H1 (cell line): ENCODE data around the gene GNG7. TPM values are rescaled to one million over a fixed set of nuclear protein-coding genes. Genes with fewer than 3 reads are reported as not detected.

Experiments
- CTCF ChIA-PET: fragments of 300-600 bp; sonication (Branson Sonifier 250); formaldehyde crosslinking; loops from one replicate; lab custom pipeline; 2021; ENCODE audit not compliant: partially characterized antibody; lab: Charles Lee
- POLR2A ChIA-PET: fragments of 300-600 bp; sonication (Branson Sonifier 250); formaldehyde crosslinking; loops from one replicate; lab custom pipeline; 2021; ENCODE audit warnings: inconsistent platforms; ENCODE audit not compliant: partially characterized antibody; lab: Charles Lee
- DNase-seq, 2 experiments: peaks; one replicate each; pipeline versions ENCODE4 v3.0.0 to v3.0.0-alpha.2; 2010 to 2022; ENCODE audit warnings: low spot score in 2 of 2, low read depth in 1 of 2, mixed read lengths in 1 of 2
- FAIRE-seq: peaks from 2 replicates; lab custom pipeline; 2011; peaks lifted over from hg19 to GRCh38; lab: Jason Lieb, UNC
- H2AFZ ChIP-seq: 2 replicates; pipeline ENCODE4 v1.8.1; 2012; ENCODE audit warnings: low read length, inconsistent platforms
- H2AK5ac ChIP-seq: 2 replicates; pipeline ENCODE4 v1.6.1; 2013; ENCODE audit warnings: low read depth, low read length
- H2BK120ac ChIP-seq: replicated peaks from 2 replicates; pipeline ENCODE3; 2013; ENCODE audit warnings: low read depth, low read length, inconsistent platforms
- H2BK12ac ChIP-seq: 2 replicates; pipeline ENCODE4 v1.6.1; 2013; ENCODE audit warnings: low read depth, low read length
- H2BK15ac ChIP-seq: 2 replicates; pipeline ENCODE4 v1.6.1; 2013; ENCODE audit warnings: low read length
- H2BK20ac ChIP-seq: 2 replicates; pipeline ENCODE4 v1.6.1; 2013; ENCODE audit warnings: low read length
- H2BK5ac ChIP-seq: 2 replicates; pipeline ENCODE4 v1.6.1; 2013; ENCODE audit warnings: low read depth, low read length
- H3K14ac ChIP-seq: 2 replicates; pipeline ENCODE4 v1.6.1; 2013; ENCODE audit warnings: inconsistent platforms; ENCODE audit not compliant: insufficient read length
- H3K18ac ChIP-seq: 2 replicates; pipeline ENCODE4 v1.6.1; 2013; ENCODE audit warnings: low read length; ENCODE audit errors: extremely low read depth
- H3K23ac ChIP-seq: 2 replicates; pipeline ENCODE4 v1.6.1; 2013; ENCODE audit warnings: inconsistent platforms; ENCODE audit not compliant: insufficient read length
- H3K23me2 ChIP-seq: 2 replicates; pipeline ENCODE4 v1.6.1; 2013; ENCODE audit warnings: low read depth, low read length
- H3K27ac ChIP-seq: 2 replicates; pipeline ENCODE4 v1.6.1; 2011; ENCODE audit warnings: low read depth, low read length, inconsistent platforms
- H3K27me3 ChIP-seq, 4 experiments: replicated peaks in 1 of 4; 1 replicate in 1 of 4; 2 replicates in 3 of 4; pipeline versions ENCODE4 v1.6.1 to v1.8.1; 2011 to 2013; ENCODE audit warnings: low read length in 3 of 4, mild to moderate bottlenecking in 3 of 4, inconsistent platforms in 2 of 4, mixed read lengths in 2 of 4, moderate library complexity in 1 of 4; ENCODE audit not compliant: control insufficient read depth in 3 of 4, insufficient read depth in 3 of 4; ENCODE audit errors: extremely low read depth in 1 of 4
- H3K36me3 ChIP-seq, 4 experiments: 2 replicates each; pipeline versions ENCODE4 v1.6.1 to v1.8.1; 2011 to 2013; ENCODE audit warnings: mild to moderate bottlenecking in 4 of 4, low read length in 3 of 4, moderate library complexity in 2 of 4, control low read depth in 1 of 4, inconsistent platforms in 1 of 4; ENCODE audit not compliant: insufficient read depth in 4 of 4, control insufficient read depth in 2 of 4
- H3K4ac ChIP-seq: replicated peaks from 2 replicates; pipeline ENCODE3; 2013; ENCODE audit warnings: low read length, low read depth, mixed read lengths, inconsistent platforms; ENCODE audit not compliant: insufficient read length
- H3K4me1 ChIP-seq, 4 experiments: replicated peaks in 1 of 4; 1 replicate in 1 of 4; 2 replicates in 3 of 4; pipeline versions ENCODE4 v1.6.1 to v1.8.1; 2011 to 2013; ENCODE audit warnings: low read length in 3 of 4, inconsistent platforms in 2 of 4, mixed read lengths in 1 of 4; ENCODE audit not compliant: insufficient read depth in 4 of 4, control insufficient read depth in 3 of 4
- H3K4me2 ChIP-seq, 2 experiments: 2 replicates each; pipeline versions ENCODE4 v1.6.1 to v1.8.1; 2011 to 2013; ENCODE audit warnings: low read depth in 2 of 2, low read length in 2 of 2, control low read depth in 1 of 2, inconsistent platforms in 1 of 2, mild to moderate bottlenecking in 1 of 2; ENCODE audit not compliant: insufficient read depth in 1 of 2
- H3K4me3 ChIP-seq, 4 experiments: fragments of 200-600, 300-600 bp in 1 of 4; sonication (generic), shearing (Covaris generic), sonication (Bioruptor Twin) in 1 of 4; 2 replicates each; pipeline versions ENCODE4 v1.5.1 to v1.8.1; 2011 to 2016; ENCODE audit warnings: low read length in 4 of 4, low read depth in 3 of 4, control low read depth in 2 of 4, inconsistent platforms in 2 of 4, mild to moderate bottlenecking in 2 of 4, mixed read lengths in 1 of 4, moderate library complexity in 1 of 4; ENCODE audit not compliant: insufficient read depth in 2 of 4; ENCODE audit errors: extremely low read depth in 1 of 4
- H3K56ac ChIP-seq: replicated peaks from 2 replicates; pipeline ENCODE3; 2013; ENCODE audit warnings: low read depth, mild to moderate bottlenecking, mixed read lengths, low read length, inconsistent platforms; ENCODE audit not compliant: insufficient read length
- H3K79me1 ChIP-seq: 2 replicates; pipeline ENCODE4 v1.6.1; 2013; ENCODE audit warnings: low read depth, low read length, control low read depth
- H3K79me2 ChIP-seq, 2 experiments: 2 replicates each; pipeline versions ENCODE4 v1.6.1 to v1.8.1; 2012 to 2013; ENCODE audit warnings: low read length in 2 of 2, mild to moderate bottlenecking in 2 of 2, inconsistent platforms in 1 of 2; ENCODE audit not compliant: insufficient read depth in 2 of 2, control insufficient read depth in 1 of 2
- H3K9ac ChIP-seq, 4 experiments: replicated peaks in 1 of 4; 1 replicate in 1 of 4; 2 replicates in 3 of 4; pipeline versions ENCODE4 v1.6.1 to v1.8.1; 2011 to 2013; ENCODE audit warnings: low read depth in 3 of 4, low read length in 3 of 4, control low read depth in 2 of 4, mild to moderate bottlenecking in 2 of 4, moderate library complexity in 2 of 4, inconsistent platforms in 1 of 4; ENCODE audit errors: extremely low read depth in 1 of 4
- H3K9me3 ChIP-seq, 2 experiments: 2 replicates each; pipeline versions ENCODE4 v1.6.1 to v1.8.1; 2012 to 2013; ENCODE audit warnings: mild to moderate bottlenecking in 2 of 2, moderate library complexity in 2 of 2, control low read depth in 1 of 2, inconsistent platforms in 1 of 2, low read depth in 1 of 2, low read length in 1 of 2, mixed read lengths in 1 of 2; ENCODE audit not compliant: insufficient read depth in 2 of 2
- H4K20me1 ChIP-seq, 2 experiments: replicated peaks in 1 of 2; 2 replicates each; pipeline versions ENCODE3 to v1.8.1; 2011 to 2013; ENCODE audit warnings: inconsistent platforms in 2 of 2, low read length in 2 of 2, mild to moderate bottlenecking in 1 of 2; ENCODE audit not compliant: insufficient read depth in 2 of 2, control insufficient read depth in 1 of 2
- H4K5ac ChIP-seq: 2 replicates; pipeline ENCODE4 v1.6.1; 2013; ENCODE audit warnings: low read length, low read depth, mixed read lengths, inconsistent platforms; ENCODE audit not compliant: insufficient read length
- H4K8ac ChIP-seq: 2 replicates; pipeline ENCODE4 v1.8.0; 2013; ENCODE audit warnings: mild to moderate bottlenecking, moderate library complexity, low read length, inconsistent platforms; ENCODE audit not compliant: insufficient read depth; ENCODE audit errors: extremely low read depth
- H4K91ac ChIP-seq: replicated peaks from 2 replicates; pipeline ENCODE3; 2013; ENCODE audit warnings: low read length, mixed read lengths, inconsistent platforms; ENCODE audit not compliant: insufficient read length
- FOSL1 ChIP-seq: IDR thresholded peaks from 2 replicates; pipeline ENCODE4 v1.6.1; 2011; ENCODE audit warnings: mild to moderate bottlenecking, low read depth, low read length, moderate library complexity; ENCODE audit not compliant: insufficient read depth
- GABPA ChIP-seq: IDR thresholded peaks from 2 replicates; pipeline ENCODE4 v1.6.1; 2011; ENCODE audit warnings: mild to moderate bottlenecking, low read length, moderate library complexity, borderline replicate concordance; ENCODE audit not compliant: insufficient read depth
- HDAC2 ChIP-seq, 2 experiments: fragments of 300-600 bp in 1 of 2; sonication (generic) in 1 of 2; IDR thresholded peaks; 2 replicates each; pipeline ENCODE4 v1.6.1; 2011 to 2012; ENCODE audit warnings: low read depth in 2 of 2, low read length in 2 of 2, mild to moderate bottlenecking in 2 of 2, moderate library complexity in 2 of 2, borderline replicate concordance in 1 of 2, inconsistent platforms in 1 of 2
- KDM5A ChIP-seq: fragments of 200-600 bp; IDR thresholded peaks from 2 replicates; pipeline ENCODE4 v1.7.1; 2012; ENCODE audit warnings: mild to moderate bottlenecking, low read length, inconsistent platforms, mixed read lengths
- PHF8 ChIP-seq: fragments of 200-600 bp; sonication (generic); conservative IDR thresholded peaks from 2 replicates; pipeline ENCODE4 v1.7.1; 2012; ENCODE audit warnings: low read depth, mild to moderate bottlenecking, inconsistent platforms, low read length, moderate library complexity
- SAP30 ChIP-seq: fragments of 300-600 bp; sonication (generic); IDR thresholded peaks from 2 replicates; pipeline ENCODE4 v1.7.1; 2012; ENCODE audit warnings: low read length, moderate library complexity, mild to moderate bottlenecking, inconsistent platforms; ENCODE audit not compliant: insufficient read depth, insufficient replicate concordance
- SP4 ChIP-seq: IDR thresholded peaks from 2 replicates; pipeline ENCODE4 v1.6.1; 2012; ENCODE audit warnings: low read length, inconsistent platforms
- WGBS, 2 experiments: shearing (Covaris generic) in 1 of 2; methylation state at CpG; one replicate each; pipeline versions ENCODE4 v1.1.6 to v1.1.7; 2013 to 2015; ENCODE audit warnings: low lambda C conversion rate in 2 of 2, mixed read lengths in 2 of 2, inconsistent platforms in 1 of 2, low coverage in 1 of 2, missing lambda C conversion rate in 1 of 2; ENCODE audit not compliant: insufficient replicate concordance in 2 of 2, insufficient coverage in 1 of 2, insufficient read length in 1 of 2; ENCODE audit errors: extremely low coverage in 1 of 2, missing lambda C conversion rate in 1 of 2; 5-methylcytosine and 5-hydroxymethylcytosine counted together
- polyA plus RNA-seq, 7 experiments: library from polyadenylated mRNA; depleted of rRNA in 3 of 7; stranded (reverse) in 5 of 7; unstranded in 2 of 7; fragments of >200 nt in 5 of 7; fragments of 200-250 nt in 2 of 7; gene quantifications; 1 replicate in 5 of 7; 2 replicates in 1 of 7; 4 replicates in 1 of 7; pipeline versions ENCODE4 v1.2.1 to v1.2.3, GENCODE V29; 2011 to 2013; ENCODE audit warnings: missing spikeins in 2 of 7, mixed read lengths in 2 of 7
- total RNA-seq: library from RNA; stranded (reverse); fragmentation: NEBNext Ultra II Directional; extraction: Animal tissue kit (Norgen Biotek cat#: 25700); gene quantifications from 2 replicates; pipeline ENCODE4 v1.2.1, GENCODE V29; 2021
- TF ChIP-seq, protein P1 (sequence below), 3 experiments: IDR thresholded peaks; 1 replicate in 2 of 3; 2 replicates in 1 of 3; pipeline versions ENCODE4 v1.5.1 to v1.6.1; 2011; ENCODE audit warnings: low read length in 3 of 3, mild to moderate bottlenecking in 3 of 3, inconsistent platforms in 2 of 3, low read depth in 1 of 3, moderate library complexity in 1 of 3; ENCODE audit not compliant: insufficient read depth in 1 of 3; ENCODE audit errors: control extremely low read depth in 1 of 3

The GNG7 gene
- total and polyA plus RNA-seq, 2 of the 8 experiments (the other 6 are each of a cell fraction or from before 2014, with no cell fraction given), result 2.8 to 7.8 TPM

DNA sequence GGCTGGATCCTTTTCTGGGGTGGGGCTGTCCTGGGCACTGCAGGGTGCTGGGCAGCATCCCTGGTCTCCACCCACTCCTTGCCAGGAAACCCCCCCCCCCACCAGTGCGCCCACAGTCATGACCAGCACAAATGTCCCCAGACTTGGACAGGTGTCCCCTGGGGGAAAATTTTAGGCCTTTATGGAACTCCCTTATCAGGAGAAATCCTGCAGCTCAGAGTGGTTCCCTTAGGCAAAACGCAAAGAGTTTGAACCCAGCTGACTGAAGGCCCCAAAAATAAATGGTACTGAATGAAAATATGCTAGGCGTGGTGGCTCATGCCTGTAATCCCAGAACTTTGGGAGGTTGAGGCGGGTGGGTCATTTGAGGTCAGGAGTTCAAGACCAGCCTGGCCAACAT, 174.8 kb downstream of the GNG7 start:
- no peak overlapping the region for H4K8ac ChIP-seq
- peaks cover 0 to 7% of the 10 kb centered on the region in 2 experiments for H4K20me1 ChIP-seq
- H3K4me1 ChIP-seq, result peaks cover 0 to 13% (median 5%) of the 10 kb centered on the region in 4 experiments; a peak in 4 of 7 replicates
- H4K91ac ChIP-seq, result no peak overlapping the region
- H2BK120ac ChIP-seq, result no peak overlapping the region
- no peak overlapping the region for H2AK5ac ChIP-seq
- no peaks in the 10 kb centered on the region for H3K79me1 ChIP-seq
- H3K79me2 ChIP-seq, result no peaks in the 10 kb centered on the region
- no peak overlapping the region for H3K56ac ChIP-seq
- H3K14ac ChIP-seq, result no peak overlapping the region
- no peak overlapping the region for H3K18ac ChIP-seq
- no peak overlapping the region for H2BK20ac ChIP-seq
- no peak overlapping the region for H2BK5ac ChIP-seq
- no peaks in the 10 kb centered on the region for H3K36me3 ChIP-seq
- H3K27me3 ChIP-seq, result no peaks in the 10 kb centered on the region
- no peaks in the 10 kb centered on the region for H3K9me3 ChIP-seq
- H3K4ac ChIP-seq, result no peak overlapping the region
- TF ChIP-seq SP4, result no peak
- no peak for TF ChIP-seq SAP30
- no peak for TF ChIP-seq KDM5A
- TF ChIP-seq PHF8, result no peak
- TF ChIP-seq, protein P1, sequence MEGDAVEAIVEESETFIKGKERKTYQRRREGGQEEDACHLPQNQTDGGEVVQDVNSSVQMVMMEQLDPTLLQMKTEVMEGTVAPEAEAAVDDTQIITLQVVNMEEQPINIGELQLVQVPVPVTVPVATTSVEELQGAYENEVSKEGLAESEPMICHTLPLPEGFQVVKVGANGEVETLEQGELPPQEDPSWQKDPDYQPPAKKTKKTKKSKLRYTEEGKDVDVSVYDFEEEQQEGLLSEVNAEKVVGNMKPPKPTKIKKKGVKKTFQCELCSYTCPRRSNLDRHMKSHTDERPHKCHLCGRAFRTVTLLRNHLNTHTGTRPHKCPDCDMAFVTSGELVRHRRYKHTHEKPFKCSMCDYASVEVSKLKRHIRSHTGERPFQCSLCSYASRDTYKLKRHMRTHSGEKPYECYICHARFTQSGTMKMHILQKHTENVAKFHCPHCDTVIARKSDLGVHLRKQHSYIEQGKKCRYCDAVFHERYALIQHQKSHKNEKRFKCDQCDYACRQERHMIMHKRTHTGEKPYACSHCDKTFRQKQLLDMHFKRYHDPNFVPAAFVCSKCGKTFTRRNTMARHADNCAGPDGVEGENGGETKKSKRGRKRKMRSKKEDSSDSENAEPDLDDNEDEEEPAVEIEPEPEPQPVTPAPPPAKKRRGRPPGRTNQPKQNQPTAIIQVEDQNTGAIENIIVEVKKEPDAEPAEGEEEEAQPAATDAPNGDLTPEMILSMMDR (IDR thresholded peaks at IDR 0.05; ENCODE audit: control extremely low read depth in 1 of 3, insufficient read depth in 1 of 3, low read depth in 1 of 3, low read length in 3 of 3), result no peak
- no peak for TF ChIP-seq HDAC2 (IDR thresholded peaks at IDR 0.05; ENCODE audit: borderline replicate concordance in 1 of 2, low read depth in 2 of 2, low read length in 2 of 2)
- TF ChIP-seq GABPA, result no peak
- no peak for TF ChIP-seq FOSL1
- no peak overlapping the region for H3K4me2 ChIP-seq
- H2BK15ac ChIP-seq, result no peak overlapping the region
- WGBS, 2 experiments, result 80% methylated on average over 4 of the region's 4 CpGs; no CpG with 5 or more reads in 1 of the 2 experiments
- H3K9ac ChIP-seq, result no peak overlapping the region
- H3K23me2 ChIP-seq, result no peaks in the 10 kb centered on the region; the same call in 1 of the 2 replicates
- CTCF ChIA-PET, result interaction anchor here (1.0 kb wide), 1 partner anchor 28 kb away, joined by 3 read pairs; no protein-coding TSS in a partner anchor
- no peak overlapping the region for H4K5ac ChIP-seq
- DNase-seq (no peak), FAIRE-seq (no peak)
- H2BK12ac ChIP-seq, result no peak overlapping the region
- H2AFZ ChIP-seq, result no peak overlapping the region
- H3K27ac ChIP-seq, result no peak overlapping the region
- no peak overlapping the region for H3K4me3 ChIP-seq
- POLR2A ChIA-PET, result interaction anchor here (2.0 to 2.7 kb wide), 2 partner anchors 13 to 15 kb away, joined by 5 to 9 read pairs; no protein-coding TSS in a partner anchor
- H3K23ac ChIP-seq, result no peak overlapping the region
